ENCODE data around the gene URB2.
"Not testable (repeated sequence)": the region's sequence is repeated elsewhere in the genome, so short reads cannot be mapped to it uniquely, and the experiment has no call there.

URB2 gene

DNA sequence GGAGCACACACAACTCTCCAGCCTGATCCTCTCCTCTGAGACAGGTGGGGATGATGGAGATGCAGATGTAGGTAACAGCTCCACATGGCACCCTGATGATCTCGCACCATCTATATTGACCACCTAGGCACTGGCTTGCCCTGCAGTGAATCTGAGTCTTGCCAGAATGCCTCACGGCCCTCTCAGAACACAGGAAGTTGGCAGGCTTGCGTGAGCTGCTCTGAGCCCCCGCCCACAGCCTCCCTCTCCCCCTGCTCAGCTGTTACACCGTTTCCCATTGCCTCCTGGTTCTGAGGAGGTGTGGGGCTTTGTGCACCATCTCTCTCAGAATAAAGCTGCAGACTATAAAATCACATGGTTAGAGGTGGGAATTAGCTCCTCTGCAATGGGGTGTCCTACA lies 48.0 kb downstream of the URB2 start:
- no peak for DNase-seq (ENCODE audit: low read depth)
- no peak overlapping the region for H3K4me3 ChIP-seq (ENCODE audit: low read depth, low read length)

DNA sequence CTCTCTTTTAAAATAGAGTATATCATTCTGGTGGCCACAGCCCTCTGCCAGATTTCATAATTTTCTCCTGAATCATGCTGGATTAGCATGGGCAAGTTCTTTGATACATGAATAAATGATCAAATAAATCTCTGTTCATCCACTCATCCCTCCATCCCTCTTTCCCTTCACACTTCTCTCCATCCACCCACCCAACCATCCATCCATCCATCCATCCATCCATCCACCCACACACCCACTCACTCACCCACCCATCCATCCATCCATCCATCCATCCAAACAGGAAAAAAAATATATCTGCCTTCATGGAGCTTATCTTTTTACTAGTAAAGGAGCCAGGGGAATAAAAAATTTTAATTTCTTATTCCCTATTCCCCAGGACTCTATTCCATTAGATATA lies 49.3 kb downstream of the URB2 start:
- H3K4me3 ChIP-seq (ENCODE audit: low read depth, low read length) = no peak overlapping the region
- no peak for DNase-seq (ENCODE audit: low read depth)

DNA sequence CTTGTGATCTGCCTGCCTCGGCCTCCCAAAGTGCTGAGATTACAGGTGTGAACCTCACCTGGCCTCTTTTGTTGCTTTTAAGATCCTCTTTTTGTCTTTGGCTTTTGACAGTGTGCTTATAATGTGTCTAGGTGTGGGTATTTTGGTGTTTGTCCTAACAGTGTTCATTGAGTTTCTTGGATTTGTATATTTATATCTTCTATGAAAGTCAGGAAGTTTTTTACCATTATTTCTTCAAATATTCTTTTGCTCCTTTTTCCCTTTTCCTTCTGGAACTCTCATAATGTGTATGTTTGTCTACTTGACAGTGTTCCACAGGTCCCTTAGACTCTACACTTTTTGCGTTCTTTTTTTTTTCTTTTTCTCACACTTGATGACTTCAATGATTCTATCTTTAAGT lies 59.1 kb downstream of the URB2 start:
- no peak overlapping the region for H3K4me3 ChIP-seq (ENCODE audit: low read depth, low read length)
- DNase-seq (ENCODE audit: low read depth) = no peak

DNA sequence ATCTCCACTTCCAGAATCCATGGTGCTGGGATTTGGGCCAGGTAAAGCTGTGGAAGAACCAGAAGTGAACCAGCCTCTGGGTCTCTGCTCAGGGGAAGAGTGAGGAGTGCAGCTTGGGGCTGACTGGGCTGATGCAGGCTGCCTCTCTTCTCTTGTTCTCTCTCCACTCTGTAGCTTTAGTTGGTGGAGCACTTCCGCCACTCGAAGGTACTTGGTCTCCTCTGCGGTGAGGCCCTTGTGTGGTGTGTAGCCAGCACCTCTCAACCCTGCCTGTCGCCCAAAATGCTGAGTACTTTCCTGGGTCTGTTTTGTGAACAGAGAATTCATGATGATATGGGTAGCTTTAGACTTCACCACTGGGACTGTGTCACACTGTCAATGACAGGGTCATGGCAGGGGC lies 63.2 kb downstream of the URB2 start:
- no peak for DNase-seq (ENCODE audit: low read depth)
- H3K4me3 ChIP-seq (ENCODE audit: low read depth, low read length) = no peak overlapping the region

DNA sequence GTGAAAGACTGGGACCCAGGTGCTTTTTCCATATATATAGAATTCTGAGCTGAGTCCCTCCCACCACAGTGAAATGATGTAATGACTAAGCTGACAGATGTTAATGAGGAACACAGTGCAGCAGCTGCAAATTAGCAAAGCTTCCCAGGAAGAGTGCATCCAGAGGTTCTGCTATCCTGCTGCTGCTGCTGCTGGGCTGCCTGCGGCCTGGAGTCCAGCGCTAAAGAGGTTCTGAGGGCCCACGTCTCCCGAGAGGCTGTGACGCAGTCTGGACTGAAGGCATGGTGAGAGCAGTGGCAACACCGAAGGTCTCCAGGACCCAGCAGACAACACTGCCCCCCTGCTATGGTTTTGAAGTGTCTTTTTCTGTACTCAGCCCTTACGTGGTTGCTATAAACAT lies 63.9 kb downstream of the URB2 start:
- H3K4me3 ChIP-seq (ENCODE audit: low read depth, low read length) = no peak overlapping the region
- DNase-seq (ENCODE audit: low read depth) = no peak

DNA sequence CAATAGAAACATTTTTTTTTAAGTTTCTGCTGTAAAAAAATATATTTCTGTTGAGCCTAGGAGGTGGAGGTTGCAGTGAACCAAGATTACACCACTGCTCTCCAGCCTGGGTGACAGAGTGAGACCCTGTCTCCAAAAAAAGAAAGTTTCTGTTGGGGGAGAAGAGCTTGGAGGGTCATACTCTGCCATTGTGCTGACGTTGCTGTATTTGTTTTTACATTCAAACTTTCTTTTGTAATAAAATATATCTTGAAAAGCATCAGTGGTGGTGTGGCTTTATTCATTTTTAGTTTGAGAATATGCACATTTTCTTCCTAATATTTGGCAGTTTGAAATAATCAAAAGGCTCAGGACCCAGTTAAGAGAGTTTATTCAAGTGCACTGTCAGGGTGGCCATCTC lies 64.6 kb downstream of the URB2 start:
- no peak overlapping the region for H3K4me3 ChIP-seq (ENCODE audit: low read depth, low read length)
- no peak for DNase-seq (ENCODE audit: low read depth)

DNA sequence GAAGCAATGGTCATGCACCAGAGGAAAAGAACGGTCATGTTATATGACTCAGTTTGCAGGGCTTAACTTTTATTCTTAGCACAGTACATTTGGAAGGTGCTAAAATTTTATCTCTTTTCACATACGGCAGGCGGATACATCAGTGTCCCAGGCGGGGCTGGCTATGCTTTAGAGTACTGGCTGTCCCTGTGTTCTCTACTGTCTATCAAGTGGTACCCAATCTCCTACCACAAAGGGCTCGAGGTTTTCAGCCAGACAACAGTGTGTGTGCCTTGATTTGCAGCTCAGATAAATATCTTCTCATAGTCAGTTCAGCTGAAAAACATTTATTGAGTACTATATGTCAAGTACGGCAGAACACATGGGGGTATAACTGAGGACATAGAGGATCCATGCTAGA lies 65.3 kb downstream of the URB2 start:
- no peak for DNase-seq (ENCODE audit: low read depth)

DNA sequence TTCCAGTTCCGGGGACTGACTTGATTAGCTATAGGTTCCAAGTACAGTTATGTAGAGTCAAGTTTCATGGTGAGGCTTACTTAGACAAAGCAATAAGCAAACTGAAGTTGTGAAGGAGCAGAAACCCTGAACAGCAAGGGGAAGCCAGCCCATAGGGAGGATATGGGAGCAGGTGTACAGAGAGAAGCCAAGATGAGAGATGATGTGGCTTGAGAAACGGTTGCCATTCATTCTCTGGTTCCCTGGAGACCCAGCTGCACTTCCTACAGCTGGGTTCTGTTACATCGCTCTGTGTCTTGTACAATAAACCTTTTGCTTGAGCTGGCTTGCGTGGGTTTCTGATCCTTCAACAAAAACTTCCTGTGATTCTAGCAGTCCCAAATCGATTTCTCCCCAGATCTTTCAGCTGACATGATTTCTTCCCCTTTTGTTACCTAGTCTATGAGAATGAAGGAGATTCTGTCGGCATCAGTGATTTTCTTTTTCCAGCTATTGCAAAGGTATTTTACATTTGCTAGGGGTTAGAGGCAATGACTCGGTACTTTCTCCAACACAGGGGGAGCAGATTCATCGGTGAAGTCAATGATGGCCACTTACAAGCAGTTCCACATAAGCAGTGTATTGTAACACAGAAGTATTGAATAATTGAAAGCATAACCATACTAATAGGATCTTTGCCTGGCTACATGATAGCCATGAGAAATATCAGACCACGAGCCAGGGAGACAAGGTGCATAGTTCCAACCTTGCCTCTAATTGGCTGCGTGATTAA lies 67.3 kb downstream of the URB2 start:
- peak; percentile 47 for DNase-seq (ENCODE audit: low read depth)
- no peak overlapping the region for H3K4me3 ChIP-seq (ENCODE audit: low read depth, low read length)

More for the DNA sequence above, 65.3 kb downstream of the URB2 start:
- no peak overlapping the region for H3K4me3 ChIP-seq (ENCODE audit: low read depth, low read length)

DNA sequence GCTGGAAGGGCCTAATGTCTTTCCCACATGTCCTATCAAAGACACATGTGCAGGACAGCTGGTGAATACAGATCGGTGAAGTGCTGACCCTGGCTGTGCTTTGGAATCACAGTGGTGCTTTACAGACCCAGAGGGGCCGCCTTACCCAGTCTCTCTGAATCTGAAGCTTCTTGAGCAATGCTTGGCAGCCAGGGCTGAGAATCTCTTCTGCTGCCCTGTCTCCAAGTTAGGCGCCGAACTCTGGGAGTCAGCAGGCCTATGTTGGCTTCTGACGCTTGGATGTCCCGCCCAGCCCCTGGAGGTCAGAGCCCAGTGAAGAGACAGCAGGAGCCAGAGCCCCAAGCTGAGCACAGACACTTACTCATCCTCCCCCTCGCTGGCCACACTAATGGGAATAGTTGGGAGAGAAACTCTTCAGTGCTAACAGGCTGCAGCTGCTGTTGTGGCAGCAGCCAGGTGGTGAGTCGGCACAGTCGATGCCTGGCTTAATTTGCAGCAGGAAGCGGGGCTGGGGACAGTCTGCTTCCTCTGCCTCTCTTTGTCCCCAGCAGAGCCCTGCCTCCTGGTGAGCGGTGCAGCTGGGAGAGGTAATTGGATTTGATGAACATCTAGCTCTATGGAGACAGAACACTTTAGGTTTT lies 68.1 kb downstream of the URB2 start:
- no peak overlapping the region for H3K4me3 ChIP-seq (ENCODE audit: low read depth, low read length)
- DNase-seq (ENCODE audit: low read depth) = peak; percentile 92

DNA sequence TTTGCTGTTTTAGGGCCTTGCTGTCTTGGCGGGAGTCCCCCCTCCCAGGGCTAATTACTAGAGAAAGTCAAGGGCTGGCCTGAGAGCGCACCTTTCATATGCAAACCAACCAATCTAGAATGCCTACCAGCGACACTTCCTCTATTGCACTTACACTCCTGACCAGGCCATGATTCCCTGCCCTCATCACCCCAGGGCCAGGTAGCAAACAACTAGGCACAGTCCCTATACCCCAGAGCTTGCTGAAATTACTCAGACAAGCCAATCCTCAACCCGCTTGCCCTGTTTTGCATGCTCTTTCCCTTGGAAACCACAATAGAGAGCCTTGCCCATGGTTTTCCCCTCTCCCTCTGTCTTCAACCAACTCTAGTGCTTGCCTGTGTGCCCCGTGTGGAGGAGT lies 70.3 kb downstream of the URB2 start:
- no peak overlapping the region for H3K4me3 ChIP-seq (ENCODE audit: low read depth, low read length)
- no peak for DNase-seq (ENCODE audit: low read depth)

DNA sequence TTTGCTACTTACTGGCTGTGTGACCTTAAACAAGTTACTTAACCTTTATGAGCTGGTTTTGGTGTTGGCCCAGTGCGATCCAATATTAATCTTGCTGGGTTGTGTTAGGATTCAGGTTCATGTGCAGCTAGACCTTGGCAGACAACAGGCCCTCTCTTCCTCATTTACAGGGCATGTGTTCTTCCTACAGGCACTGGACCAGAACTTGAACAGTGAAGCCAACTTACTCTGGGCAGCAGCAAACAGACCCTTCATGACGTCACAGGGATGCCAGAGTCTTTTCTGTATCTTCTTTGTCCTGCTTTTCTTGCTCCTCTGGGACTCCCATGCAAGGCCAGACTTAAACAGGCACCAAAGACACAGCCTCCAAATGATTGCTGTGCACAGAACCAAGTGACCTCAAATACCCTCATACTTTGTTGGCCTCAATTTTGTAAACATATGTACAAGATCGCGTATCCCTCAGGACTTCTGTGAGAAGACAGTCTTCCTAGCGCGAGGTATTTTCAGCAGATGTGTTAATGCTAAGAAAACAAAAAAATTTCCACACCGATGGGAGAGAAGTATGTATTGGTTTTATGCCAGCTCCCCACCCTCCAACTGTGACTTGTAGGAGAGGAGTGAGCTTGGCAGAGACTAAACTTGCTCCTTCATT lies 73.7 kb downstream of the URB2 start:
- DNase-seq (ENCODE audit: low read depth) = peak; percentile 56
- no peak overlapping the region for H3K4me3 ChIP-seq (ENCODE audit: low read depth, low read length)

DNA sequence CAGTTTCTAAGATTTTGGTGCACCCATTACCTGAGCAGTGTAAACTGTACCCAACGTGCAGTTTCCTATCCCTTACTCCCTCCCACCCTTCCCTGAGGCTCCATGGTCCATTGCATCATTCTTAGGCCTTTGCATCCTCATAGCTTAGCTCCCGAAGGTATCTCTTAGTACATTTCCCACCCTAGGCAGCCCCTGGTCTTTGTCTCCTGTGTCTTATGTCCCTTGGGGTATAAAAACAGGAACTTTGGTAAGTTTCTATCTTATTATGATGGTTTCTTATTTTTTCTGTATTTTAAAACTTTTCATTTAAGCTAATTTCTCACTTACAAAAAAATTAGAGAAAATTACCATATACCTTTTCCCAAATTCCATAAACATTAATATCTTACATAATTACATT lies 78.1 kb downstream of the URB2 start:
- DNase-seq (ENCODE audit: low read depth) = no peak
- no peak overlapping the region for H3K4me3 ChIP-seq (ENCODE audit: low read depth, low read length)

DNA sequence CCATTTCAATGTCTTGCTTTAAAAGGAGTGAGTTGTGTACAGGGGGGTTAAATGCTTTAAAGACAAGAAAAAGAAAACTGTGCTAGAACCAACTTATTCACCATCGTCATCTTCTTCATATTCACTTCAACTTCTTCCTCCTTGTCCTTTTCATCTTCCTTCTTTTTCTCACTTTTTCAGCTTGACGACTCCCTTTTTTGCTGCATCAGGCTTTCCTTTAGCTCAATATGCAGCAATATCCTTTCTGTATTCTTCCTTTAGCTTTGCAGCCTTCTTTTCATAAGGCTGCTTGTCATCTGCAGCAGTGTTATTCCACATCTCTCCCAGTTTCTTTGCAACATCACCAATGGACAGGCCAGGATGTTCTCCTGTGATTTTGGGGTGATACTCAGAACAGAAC lies 79.1 kb downstream of the URB2 start:
- not testable (repeated sequence) for H3K4me3 ChIP-seq (ENCODE audit: low read depth, low read length); DNase-seq (ENCODE audit: low read depth)

DNA sequence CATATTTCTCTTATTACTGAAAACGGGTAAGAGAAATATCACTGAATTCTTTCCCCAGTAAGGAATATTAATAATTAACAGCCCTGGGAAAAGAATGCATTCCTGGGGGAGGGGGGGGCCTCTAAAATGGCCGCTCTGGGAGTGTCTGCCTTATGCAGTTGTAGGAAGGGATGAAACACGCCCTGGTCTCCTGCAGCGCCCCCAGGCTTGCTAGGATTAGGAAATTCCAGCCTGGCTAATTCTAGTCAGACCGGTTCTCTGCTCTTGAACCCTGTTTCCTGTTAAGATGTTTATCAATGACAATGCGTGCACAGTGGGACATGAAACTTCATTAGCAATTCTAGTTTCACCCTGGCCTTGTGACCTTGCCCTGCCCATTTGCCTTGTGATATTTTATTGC lies 81.1 kb downstream of the URB2 start:
- DNase-seq (ENCODE audit: low read depth); H3K4me3 ChIP-seq (ENCODE audit: low read depth, low read length): not testable (repeated sequence)

DNA sequence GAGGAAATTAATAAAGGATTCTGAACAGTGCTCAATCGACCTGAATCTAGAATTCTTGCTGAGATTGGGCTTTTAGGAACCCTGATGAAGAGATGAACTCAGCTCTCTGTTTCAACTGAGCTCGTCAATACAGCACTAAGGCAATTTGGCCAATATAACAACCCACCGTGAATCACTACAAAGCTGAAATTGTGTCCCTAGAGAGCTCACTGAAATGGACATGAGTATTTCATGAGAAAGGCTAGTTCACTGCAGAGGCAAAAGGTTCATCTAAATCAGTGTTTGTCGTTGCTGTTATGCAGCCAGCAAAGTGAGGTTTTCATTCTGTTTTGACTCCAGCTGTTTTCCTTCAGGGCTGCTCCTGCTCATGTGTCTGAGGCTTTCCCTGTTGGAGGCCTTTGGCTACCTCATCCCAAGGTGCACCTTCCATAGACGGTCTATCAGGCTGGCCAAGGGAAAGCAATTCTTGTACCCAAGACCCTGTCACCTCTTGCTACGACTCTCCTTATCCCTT lies 83.5 kb downstream of the URB2 start:
- H3K4me3 ChIP-seq (ENCODE audit: low read depth, low read length) = no peak overlapping the region
- DNase-seq (ENCODE audit: low read depth) = no peak

All from skeletal muscle cell (primary cell).